HG03442 (cell line): ENCODE data around the gene GRK2.
A peak's percentile ranks its signal among the peaks of the same experiment; 100 is the strongest.

Experiments
- ATAC-seq: cut with Tn5 transposase; IDR thresholded peaks from one replicate; pipeline ENCODE4 v1.9.1; 2021; ENCODE audit warnings: mild to moderate bottlenecking, moderate library complexity; ENCODE audit not compliant: unreplicated experiment

Gene GRK2

GRCh38 chr11:67269401-67270255 is 3.4 kb downstream of the GRK2 start:
- ATAC-seq = no peak

DNA sequence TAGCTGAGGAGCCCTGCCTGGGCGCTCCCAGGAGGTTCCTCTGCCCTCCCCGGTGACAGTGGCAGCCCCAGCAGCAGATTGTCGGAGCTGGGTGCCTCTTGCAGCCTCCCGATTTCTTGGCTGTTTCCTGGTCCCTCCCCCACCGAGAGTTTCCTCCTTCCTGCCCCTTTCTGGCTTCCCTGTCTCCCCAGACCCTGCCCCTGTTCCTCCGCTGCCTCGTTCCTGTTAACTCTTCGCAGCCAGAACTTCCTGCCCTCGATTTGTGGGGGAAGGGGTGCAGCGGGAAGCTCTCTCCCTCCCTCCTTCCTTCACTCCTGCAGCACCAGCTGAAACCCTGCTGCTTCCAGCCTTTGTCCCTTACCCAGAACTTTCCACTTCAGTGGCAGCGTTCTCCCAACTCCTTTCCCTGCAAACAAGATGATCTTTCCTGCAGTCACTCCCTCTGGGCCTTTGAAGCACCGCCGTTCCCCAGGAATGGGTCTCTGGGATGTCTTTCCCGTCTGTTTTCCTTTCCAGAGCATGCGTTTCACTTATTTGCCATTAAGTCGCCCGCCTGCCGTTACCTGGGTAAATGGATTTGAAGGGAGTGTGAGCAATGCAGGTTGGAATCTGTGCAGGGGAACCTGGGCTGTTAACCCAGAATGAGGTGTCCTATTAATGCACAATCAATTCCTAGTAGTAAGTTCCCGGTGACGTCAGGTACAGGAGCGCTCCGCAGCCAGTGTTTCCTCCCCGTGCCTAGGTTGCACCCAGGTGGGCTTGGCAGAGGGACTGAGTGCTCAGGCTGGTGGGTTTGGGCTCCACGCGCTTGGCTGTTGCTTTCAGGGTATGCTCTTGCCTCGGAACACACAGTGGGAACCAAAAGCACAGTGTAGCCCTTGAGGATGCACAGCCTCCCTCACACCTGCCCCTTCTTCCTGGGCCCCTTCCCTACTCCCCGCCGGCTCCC is 4.3 kb downstream of the GRK2 start:
- no peak for ATAC-seq

DNA sequence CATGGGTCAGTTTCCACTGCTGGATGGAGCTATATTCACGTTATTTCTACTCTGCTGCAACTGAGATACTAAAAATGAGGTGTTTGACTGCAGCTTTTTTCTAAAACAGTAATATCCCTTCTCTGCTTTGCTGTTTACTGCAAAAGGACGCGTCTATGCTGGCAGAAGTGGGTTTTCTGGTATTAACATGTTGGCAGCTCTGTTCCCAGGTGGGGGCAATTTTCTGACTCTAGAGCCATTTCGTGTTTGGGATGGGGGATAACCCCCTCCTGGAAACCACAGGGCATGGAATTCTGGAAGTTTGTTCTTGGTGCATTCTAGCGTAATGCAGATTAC is 4.9 kb downstream of the GRK2 start:
- ATAC-seq = no peak

DNA sequence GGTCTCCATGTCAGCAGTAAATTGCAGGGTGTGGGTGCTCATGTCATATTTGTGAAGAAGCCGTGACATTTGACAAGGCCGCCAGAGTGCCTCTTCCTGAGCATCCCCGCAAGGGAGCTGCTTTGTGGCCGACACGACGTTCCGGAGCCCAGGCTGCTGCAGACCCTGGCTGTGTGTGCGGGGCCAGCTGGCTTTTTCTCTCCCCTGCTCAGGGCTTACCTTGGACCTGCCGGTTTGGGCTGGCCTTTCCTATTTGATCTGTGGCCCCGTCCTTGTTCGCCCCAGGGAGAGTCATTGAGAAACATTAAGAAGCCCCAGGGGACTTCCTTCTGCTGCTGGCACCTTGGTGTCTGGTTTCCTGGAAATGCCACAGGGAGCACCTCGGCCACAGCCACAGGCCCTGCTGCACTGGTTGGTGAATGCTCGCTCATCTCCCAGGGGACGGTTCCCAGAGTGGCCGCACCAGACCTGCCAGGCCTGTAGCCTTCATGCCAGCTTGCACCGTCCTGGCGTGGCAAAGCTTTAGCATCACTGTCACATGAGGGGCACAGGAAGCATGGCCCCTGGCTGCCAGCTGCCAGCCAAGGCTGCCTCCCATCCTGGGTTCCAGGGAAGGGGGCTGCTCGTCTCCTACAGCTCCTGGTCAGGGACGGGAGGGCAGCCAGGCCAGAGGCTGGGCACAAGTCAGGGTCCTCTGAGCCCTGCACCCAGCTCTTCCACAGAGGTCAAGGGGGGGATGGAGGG is 5.4 kb downstream of the GRK2 start:
- ATAC-seq = no peak

GRCh38 chr11:67272327-67273259 is 6.3 kb downstream of the GRK2 start:
- ATAC-seq = no peak

- ATAC-seq = no peak
Measured at GRCh38 chr11:67273260-67273990, 7.2 kb downstream of the GRK2 start.

DNA sequence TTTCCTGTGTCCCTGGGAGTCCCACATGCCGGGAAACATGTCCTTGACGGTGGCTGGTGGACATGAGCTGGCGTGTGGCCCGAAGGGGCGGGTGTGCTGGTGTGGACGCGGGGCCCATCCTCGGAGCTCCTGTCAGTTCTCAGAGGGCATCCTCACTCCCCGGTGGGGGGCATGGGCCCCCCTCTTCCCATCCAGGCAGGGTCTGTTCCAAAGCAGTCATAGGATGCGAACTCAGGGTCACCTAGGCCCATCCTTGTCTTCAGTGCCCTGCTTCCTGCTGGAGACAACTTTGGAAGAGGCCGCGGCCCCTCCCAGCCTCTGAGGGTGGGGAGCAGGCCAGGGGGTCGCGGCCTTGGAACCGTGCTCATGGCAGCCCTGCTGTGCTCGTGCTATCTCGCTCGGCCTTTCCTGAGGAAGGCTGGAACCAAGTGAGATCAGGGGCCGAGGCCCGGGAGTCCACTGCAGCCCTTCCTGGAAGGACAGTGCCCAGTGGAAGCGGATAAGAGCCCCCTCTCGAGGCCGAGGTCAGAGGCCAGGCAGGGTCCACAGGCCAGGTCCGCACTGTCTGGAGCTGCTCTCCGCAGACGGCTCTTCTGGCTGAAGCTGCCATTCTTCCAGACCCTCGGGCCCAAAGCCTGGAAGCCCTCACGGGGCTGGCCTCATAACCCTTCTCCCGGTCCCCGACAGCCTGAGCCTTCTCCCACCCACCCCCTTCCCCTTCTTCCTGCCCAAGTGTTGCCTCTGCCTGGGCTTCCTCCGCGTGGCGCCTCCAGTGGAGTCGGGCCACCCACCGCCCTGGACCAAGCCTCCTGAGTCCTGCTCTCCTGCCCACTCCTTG is 8.7 kb downstream of the GRK2 start:
- ATAC-seq = no peak

DNA sequence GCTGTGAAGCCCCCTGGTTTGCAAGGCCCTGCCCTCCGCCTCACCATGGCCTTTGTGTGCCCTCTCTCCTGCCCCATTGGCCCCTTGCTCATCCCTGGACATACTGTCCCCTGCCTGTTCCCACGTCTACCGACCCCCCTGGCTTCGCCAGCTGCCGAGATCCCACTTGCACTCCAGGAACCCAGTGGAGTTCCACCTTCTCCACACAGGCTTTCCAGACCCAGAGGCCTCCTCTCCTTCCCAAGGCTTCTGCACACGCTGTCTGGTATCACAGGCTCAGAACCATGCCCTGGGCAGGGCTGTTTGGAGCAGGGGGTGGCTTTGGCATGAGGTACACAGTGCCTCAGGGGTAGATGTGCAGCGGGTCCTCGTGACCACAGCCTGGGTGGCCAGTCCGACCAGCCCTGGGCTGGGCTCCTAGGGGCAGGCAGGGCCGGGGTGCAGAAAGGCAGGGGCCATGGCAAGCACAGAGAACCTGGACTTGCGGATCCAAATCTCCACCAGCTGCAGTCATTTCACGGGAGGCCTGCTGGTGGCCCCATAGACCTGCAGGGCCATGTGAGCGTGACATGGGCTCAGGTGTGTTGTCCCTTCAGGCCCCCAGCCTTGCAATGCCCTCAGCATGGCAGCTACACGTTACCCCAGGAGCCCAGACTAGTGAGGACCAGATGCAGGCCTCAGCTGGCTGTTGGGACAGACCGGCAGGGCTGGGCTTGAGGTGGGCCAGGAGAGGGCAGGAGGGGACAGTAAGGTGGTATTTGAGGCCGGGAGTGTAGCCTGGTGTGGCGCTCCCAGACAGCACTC is 9.5 kb downstream of the GRK2 start:
- no peak for ATAC-seq

DNA sequence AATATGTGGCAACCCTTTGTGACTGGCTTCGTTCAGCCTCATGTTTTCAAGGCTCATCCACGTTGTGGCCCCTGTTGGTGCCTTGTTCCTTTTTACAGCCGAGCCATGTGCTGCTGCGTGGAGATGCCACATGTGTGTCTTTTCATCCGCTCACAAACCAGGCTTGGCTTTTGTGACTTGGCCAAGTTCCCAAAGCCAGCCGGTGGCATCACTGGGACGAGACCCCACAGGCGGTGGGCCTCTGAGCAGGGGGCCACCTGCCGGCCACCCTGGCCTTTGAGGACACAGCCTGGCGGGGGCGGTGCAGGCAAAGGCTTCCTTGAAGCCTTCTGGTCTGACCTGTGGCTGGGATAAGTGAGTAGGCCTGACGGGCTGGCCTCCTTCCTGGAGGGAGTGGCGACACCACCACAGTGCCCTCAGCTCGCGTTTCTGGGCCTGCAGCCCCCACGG is 10.5 kb downstream of the GRK2 start:
- peak; percentile 16 for ATAC-seq

- peak; percentile 55 for ATAC-seq
Measured at GRCh38 chr11:67277231-67277961, 11.1 kb downstream of the GRK2 start.

GRCh38 chr11:67278135-67278938 is 12.1 kb downstream of the GRK2 start:
- ATAC-seq = no peak

GRCh38 chr11:67278939-67279588 is 12.8 kb downstream of the GRK2 start:
- ATAC-seq = no peak

- ATAC-seq = no peak
Measured at GRCh38 chr11:67279589-67280340, 13.5 kb downstream of the GRK2 start.

DNA sequence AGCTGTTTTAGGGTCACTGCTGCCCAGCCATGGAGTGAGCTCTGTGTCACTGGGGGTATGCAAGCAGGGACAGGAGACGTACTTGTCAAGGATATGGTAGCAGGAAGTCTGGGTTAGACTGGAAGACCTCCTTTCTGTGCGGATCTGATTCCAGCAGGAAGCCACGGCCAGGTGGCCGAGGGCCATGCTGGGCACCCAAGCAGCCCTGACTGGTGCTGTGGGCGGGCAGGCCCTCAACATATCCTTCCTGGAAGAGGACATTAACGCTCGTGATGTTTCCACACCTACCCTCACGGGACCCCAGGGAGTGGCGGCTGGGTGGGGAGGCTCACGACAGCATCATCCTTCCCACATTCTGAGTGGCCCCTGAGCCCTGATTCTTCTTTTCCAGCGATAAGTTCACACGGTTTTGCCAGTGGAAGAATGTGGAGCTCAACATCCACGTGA is 14.1 kb downstream of the GRK2 start:
- ATAC-seq = no peak
